Esophagus squamous epithelium (tissue), 4 donors: ENCODE measurements around the gene MIER3.

Experiments
- CTCF ChIP-seq, 6 experiments: fragments of 450-650 bp in 4 of 6; fragments of 200-600 bp in 2 of 6; sonication (generic) in 2 of 6; IDR thresholded peaks; one replicate each; pipeline ENCODE4 v1.5.1; 2016 to 2019; ENCODE audit warnings: antibody characterized with exemption in 6 of 6, mild to moderate bottlenecking in 4 of 6, moderate library complexity in 4 of 6
- POLR2A ChIP-seq, 4 donors: fragments of 450-650 bp; IDR thresholded peaks; one replicate each; pipeline ENCODE4 v1.6.1; 2017; ENCODE audit warnings: antibody characterized with exemption in 4 of 4, mild to moderate bottlenecking in 4 of 4, moderate library complexity in 3 of 4

DNA sequence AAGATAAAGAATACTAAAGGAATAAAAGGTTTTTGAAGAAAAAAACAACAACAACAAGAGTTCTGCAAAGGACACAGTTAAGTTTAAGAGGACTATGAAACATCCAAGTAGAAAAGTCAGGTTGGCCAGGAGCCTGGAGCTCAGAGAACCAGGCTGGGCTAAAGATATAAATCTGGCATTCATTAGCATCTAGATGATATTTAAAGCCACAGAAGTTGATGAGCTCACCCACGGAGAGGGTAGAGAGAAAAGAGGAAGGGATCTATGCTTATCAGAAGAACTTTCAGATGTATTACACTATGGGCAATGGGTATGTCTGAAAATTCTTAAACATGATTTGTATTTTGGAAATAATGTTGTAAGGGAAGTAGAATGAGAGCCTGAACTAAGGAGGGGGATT, 9.9 kb downstream of the MIER3 start:
- TF ChIP-seq CTCF (IDR thresholded peaks at IDR 0.05) (no peak), POLR2A (IDR thresholded peaks at IDR 0.05) (no peak)
